HepG2 (cell line): ENCODE measurements around the gene ME3. TPM values are rescaled to one million over a fixed set of nuclear protein-coding genes. Genes with fewer than 3 reads are reported as not detected.
A peak's percentile ranks its signal among the peaks of the same experiment; 100 is the strongest.

Source experiments
- ATF7 ChIP-seq, 2 experiments: fragments of 450-650 bp in 1 of 2; sonication (generic) in 1 of 2; formaldehyde crosslinking in 1 of 2; IDR thresholded peaks; 2 replicates each; pipeline versions ENCODE4 v1.4.0 to v1.6.1; 2016 to 2020; ENCODE audit warnings: antibody characterized with exemption in 1 of 2, mild to moderate bottlenecking in 1 of 2, missing genetic modification reagents in 1 of 2
- ERF ChIP-seq: IDR thresholded peaks from 2 replicates; pipeline ENCODE4 v1.6.1; 2018; ENCODE audit warnings: missing biosample characterization, missing genetic modification reagents
- HNF4G ChIP-seq, 2 experiments: sonication (generic) in 1 of 2; formaldehyde crosslinking in 1 of 2; IDR thresholded peaks; 2 replicates each; pipeline versions ENCODE4 v1.4.0 to v1.6.1; 2011 to 2020; ENCODE audit warnings: borderline replicate concordance in 2 of 2, low read depth in 2 of 2, mild to moderate bottlenecking in 2 of 2, low read length in 1 of 2, missing genetic modification reagents in 1 of 2, moderate library complexity in 1 of 2
- HOXA5 ChIP-seq: sonication (generic); formaldehyde crosslinking; IDR thresholded peaks from 2 replicates; pipeline ENCODE4 v1.4.0; 2020; ENCODE audit warnings: missing genetic modification reagents
- MIER3 ChIP-seq: IDR thresholded peaks from 2 replicates; pipeline ENCODE4 v1.6.1; 2016; ENCODE audit warnings: missing compliant biosample characterization, borderline replicate concordance
- PHF8 ChIP-seq: sonication (generic); formaldehyde crosslinking; IDR thresholded peaks from 2 replicates; pipeline ENCODE4 v1.5.0; 2020; ENCODE audit warnings: missing genetic modification reagents
- SALL1 ChIP-seq: sonication (generic); formaldehyde crosslinking; IDR thresholded peaks from 2 replicates; pipeline ENCODE4 v1.8.0; 2022; ENCODE audit warnings: mild to moderate bottlenecking, missing genetic modification reagents
- TCF12 ChIP-seq, 2 experiments: fragments of 450-650 bp in 1 of 2; sonication (generic) in 1 of 2; formaldehyde crosslinking in 1 of 2; IDR thresholded peaks; 2 replicates each; pipeline versions ENCODE4 v1.6.1 to v1.8.0; 2017 to 2022; ENCODE audit warnings: antibody characterized with exemption in 1 of 2, mild to moderate bottlenecking in 1 of 2, missing genetic modification reagents in 1 of 2, moderate library complexity in 1 of 2
- TEAD3 ChIP-seq: optimal IDR thresholded peaks from 2 replicates; pipeline ENCODE3; 2016; ENCODE audit warnings: borderline replicate concordance
- XRCC5 ChIP-seq: fragments of 200-400 bp; formaldehyde crosslinking; optimal IDR thresholded peaks from 2 replicates; pipeline ENCODE3; 2017; ENCODE audit warnings: mild to moderate bottlenecking, low read length
- ZBTB7B ChIP-seq: sonication (generic); formaldehyde crosslinking; IDR thresholded peaks from 2 replicates; pipeline ENCODE4 v1.4.0; 2020; ENCODE audit warnings: missing genetic modification reagents
- ZNF251 ChIP-seq: sonication (generic); formaldehyde crosslinking; IDR thresholded peaks from 2 replicates; pipeline ENCODE4 v1.9.0; 2021; ENCODE audit warnings: mild to moderate bottlenecking, missing genetic modification reagents
- ZNF331 ChIP-seq: sonication (generic); formaldehyde crosslinking; IDR thresholded peaks from 2 replicates; pipeline ENCODE4 v1.4.0; 2020; ENCODE audit warnings: missing genetic modification reagents
- ZNF788 ChIP-seq: sonication (generic); formaldehyde crosslinking; IDR thresholded peaks from 2 replicates; pipeline ENCODE4 v1.5.0; 2020; ENCODE audit warnings: mild to moderate bottlenecking, missing genetic modification reagents, borderline replicate concordance
- polyA plus RNA-seq, 8 experiments: library from polyadenylated mRNA; depleted of rRNA in 3 of 8; stranded (reverse) in 7 of 8; unstranded in 1 of 8; fragments of >200 nt; fragmentation: Illumina TruSeq in 4 of 8; extraction: Trizol in 4 of 8; gene quantifications; 2 replicates each; pipeline versions ENCODE4 v1.2.1 to v1.2.3, GENCODE V29; 2011 to 2016; ENCODE audit warnings: low read depth in 4 of 8, missing spikeins in 1 of 8, mixed read lengths in 1 of 8; ENCODE audit not compliant: insufficient read depth in 1 of 8
- total RNA-seq, 5 experiments: library from RNA; depleted of rRNA; stranded (reverse); fragments of >200 nt; fragmentation: Illumina TruSeq; extraction: Trizol; gene quantifications; 2 replicates each; pipeline ENCODE4 v1.2.3, GENCODE V29; 2016; ENCODE audit warnings: low read depth in 1 of 5
- TF ChIP-seq, protein P1 (sequence below): sonication (generic); formaldehyde crosslinking; IDR thresholded peaks from 2 replicates; pipeline ENCODE4 v1.4.0; 2020; ENCODE audit warnings: mild to moderate bottlenecking, missing genetic modification reagents
- TF ChIP-seq, protein P2 (sequence below): IDR thresholded peaks from 2 replicates; pipeline ENCODE4 v1.6.1; 2018; ENCODE audit warnings: missing genetic modification reagents, mild to moderate bottlenecking, missing compliant biosample characterization
- TF ChIP-seq, protein P3 (sequence below), 2 experiments: IDR thresholded peaks; 2 replicates each; pipeline ENCODE4 v1.6.1; 2011 to 2012; ENCODE audit warnings: low read length in 2 of 2, borderline replicate concordance in 1 of 2, low read depth in 1 of 2, mild to moderate bottlenecking in 1 of 2, moderate library complexity in 1 of 2

Gene ME3
- total and polyA plus RNA-seq, 2 of the 13 experiments (the other 11 are each of a cell fraction or from before 2014, with no cell fraction given) = not detected

DNA sequence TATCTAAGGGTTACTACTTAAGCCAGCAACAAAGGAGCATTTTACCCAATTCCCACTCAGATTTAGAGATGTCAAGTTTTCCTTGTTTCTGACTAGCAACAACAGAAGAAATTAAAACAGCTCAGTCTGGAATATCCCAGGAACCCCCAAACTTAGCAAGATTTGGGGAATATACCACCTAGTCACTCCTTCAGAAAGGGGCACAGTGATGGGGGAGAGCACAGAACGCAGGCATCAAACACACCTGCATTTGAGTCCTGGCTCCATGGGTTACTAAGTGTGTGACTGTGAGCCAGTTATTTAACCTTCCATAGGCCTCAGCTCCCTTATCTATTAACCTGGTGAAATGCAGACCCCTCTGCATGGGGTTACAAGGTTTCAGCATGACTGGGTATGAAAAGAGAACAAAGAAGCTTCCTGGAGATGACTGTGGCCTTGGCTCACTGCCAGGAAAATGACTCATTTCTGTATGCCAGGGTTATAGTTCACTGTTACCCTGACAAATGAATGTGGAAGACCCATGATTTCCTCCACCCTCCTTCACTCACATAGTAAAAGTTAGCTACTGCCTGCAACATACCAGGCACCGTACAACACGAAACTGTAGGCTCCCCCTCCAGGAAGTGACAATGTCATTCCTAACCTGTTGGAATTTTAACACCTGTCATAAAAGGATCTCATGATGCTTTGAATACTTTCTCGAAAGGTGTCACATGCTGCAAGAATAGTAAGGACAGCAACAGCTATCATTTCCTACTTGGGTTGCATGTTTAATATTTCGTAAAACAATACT, 79.6 kb downstream of the ME3 start (continued):
- TF ChIP-seq ATF7 (IDR thresholded peaks at IDR 0.05) (peak; percentile 30; the same call in 1 of the 2 replicates), ATF7 (CRISPR knock-in tag; IDR thresholded peaks at IDR 0.05) (no peak; the same call in 1 of the 2 replicates), ZNF251 (CRISPR knock-in tag) (no peak), HNF4G (IDR thresholded peaks at IDR 0.05; ENCODE audit: borderline replicate concordance, low read depth, low read length) (peak; percentile 30; the same call in 1 of the 2 replicates), HNF4G (CRISPR knock-in tag; IDR thresholded peaks at IDR 0.05; ENCODE audit: borderline replicate concordance, low read depth) (no peak), TEAD3 (CRISPR knock-in tag) (peak; percentile 86), XRCC5 (peak; percentile 39), PHF8 (no peak), HOXA5 (no peak), ZBTB7B (peak; percentile 49; the same call in 1 of the 2 replicates), MIER3 (CRISPR knock-in tag) (peak; percentile 40; the same call in 1 of the 2 replicates), ERF (CRISPR knock-in tag) (peak; percentile 48; the same call in 1 of the 2 replicates), SALL1 (CRISPR knock-in tag) (peak; percentile 77), ZNF788 (CRISPR knock-in tag) (peak; percentile 14; the same call in 1 of the 2 replicates), ZNF331 (CRISPR knock-in tag) (peak; percentile 46; the same call in 1 of the 2 replicates), TCF12 (IDR thresholded peaks at IDR 0.05) (no peak), TCF12 (CRISPR knock-in tag; IDR thresholded peaks at IDR 0.05) (no peak)
- TF ChIP-seq, protein P1, sequence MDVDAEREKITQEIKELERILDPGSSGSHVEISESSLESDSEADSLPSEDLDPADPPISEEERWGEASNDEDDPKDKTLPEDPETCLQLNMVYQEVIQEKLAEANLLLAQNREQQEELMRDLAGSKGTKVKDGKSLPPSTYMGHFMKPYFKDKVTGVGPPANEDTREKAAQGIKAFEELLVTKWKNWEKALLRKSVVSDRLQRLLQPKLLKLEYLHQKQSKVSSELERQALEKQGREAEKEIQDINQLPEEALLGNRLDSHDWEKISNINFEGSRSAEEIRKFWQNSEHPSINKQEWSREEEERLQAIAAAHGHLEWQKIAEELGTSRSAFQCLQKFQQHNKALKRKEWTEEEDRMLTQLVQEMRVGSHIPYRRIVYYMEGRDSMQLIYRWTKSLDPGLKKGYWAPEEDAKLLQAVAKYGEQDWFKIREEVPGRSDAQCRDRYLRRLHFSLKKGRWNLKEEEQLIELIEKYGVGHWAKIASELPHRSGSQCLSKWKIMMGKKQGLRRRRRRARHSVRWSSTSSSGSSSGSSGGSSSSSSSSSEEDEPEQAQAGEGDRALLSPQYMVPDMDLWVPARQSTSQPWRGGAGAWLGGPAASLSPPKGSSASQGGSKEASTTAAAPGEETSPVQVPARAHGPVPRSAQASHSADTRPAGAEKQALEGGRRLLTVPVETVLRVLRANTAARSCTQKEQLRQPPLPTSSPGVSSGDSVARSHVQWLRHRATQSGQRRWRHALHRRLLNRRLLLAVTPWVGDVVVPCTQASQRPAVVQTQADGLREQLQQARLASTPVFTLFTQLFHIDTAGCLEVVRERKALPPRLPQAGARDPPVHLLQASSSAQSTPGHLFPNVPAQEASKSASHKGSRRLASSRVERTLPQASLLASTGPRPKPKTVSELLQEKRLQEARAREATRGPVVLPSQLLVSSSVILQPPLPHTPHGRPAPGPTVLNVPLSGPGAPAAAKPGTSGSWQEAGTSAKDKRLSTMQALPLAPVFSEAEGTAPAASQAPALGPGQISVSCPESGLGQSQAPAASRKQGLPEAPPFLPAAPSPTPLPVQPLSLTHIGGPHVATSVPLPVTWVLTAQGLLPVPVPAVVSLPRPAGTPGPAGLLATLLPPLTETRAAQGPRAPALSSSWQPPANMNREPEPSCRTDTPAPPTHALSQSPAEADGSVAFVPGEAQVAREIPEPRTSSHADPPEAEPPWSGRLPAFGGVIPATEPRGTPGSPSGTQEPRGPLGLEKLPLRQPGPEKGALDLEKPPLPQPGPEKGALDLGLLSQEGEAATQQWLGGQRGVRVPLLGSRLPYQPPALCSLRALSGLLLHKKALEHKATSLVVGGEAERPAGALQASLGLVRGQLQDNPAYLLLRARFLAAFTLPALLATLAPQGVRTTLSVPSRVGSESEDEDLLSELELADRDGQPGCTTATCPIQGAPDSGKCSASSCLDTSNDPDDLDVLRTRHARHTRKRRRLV (CRISPR knock-in tag) = no peak
- TF ChIP-seq, protein P2, sequence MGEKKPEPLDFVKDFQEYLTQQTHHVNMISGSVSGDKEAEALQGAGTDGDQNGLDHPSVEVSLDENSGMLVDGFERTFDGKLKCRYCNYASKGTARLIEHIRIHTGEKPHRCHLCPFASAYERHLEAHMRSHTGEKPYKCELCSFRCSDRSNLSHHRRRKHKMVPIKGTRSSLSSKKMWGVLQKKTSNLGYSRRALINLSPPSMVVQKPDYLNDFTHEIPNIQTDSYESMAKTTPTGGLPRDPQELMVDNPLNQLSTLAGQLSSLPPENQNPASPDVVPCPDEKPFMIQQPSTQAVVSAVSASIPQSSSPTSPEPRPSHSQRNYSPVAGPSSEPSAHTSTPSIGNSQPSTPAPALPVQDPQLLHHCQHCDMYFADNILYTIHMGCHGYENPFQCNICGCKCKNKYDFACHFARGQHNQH (CRISPR knock-in tag) = peak; percentile 68
- TF ChIP-seq, protein P3, sequence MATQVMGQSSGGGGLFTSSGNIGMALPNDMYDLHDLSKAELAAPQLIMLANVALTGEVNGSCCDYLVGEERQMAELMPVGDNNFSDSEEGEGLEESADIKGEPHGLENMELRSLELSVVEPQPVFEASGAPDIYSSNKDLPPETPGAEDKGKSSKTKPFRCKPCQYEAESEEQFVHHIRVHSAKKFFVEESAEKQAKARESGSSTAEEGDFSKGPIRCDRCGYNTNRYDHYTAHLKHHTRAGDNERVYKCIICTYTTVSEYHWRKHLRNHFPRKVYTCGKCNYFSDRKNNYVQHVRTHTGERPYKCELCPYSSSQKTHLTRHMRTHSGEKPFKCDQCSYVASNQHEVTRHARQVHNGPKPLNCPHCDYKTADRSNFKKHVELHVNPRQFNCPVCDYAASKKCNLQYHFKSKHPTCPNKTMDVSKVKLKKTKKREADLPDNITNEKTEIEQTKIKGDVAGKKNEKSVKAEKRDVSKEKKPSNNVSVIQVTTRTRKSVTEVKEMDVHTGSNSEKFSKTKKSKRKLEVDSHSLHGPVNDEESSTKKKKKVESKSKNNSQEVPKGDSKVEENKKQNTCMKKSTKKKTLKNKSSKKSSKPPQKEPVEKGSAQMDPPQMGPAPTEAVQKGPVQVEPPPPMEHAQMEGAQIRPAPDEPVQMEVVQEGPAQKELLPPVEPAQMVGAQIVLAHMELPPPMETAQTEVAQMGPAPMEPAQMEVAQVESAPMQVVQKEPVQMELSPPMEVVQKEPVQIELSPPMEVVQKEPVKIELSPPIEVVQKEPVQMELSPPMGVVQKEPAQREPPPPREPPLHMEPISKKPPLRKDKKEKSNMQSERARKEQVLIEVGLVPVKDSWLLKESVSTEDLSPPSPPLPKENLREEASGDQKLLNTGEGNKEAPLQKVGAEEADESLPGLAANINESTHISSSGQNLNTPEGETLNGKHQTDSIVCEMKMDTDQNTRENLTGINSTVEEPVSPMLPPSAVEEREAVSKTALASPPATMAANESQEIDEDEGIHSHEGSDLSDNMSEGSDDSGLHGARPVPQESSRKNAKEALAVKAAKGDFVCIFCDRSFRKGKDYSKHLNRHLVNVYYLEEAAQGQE (IDR thresholded peaks at IDR 0.05; ENCODE audit: borderline replicate concordance in 1 of 2, low read depth in 1 of 2, low read length in 2 of 2) = no peak
